B cell (primary cell): ENCODE data around the gene IL11. TPM values are rescaled to one million over a fixed set of nuclear protein-coding genes. Genes with fewer than 3 reads are reported as not detected.

Experiments used
- ATAC-seq: fragments of 200-7000 bp; cut with Tn5 transposase; one replicate; pipeline ENCODE4 v1.10.0; 2021; ENCODE audit warnings: low read depth, mild to moderate bottlenecking, moderate number of reproducible peaks, moderate library complexity
- CTCF ChIA-PET: fragments of 350-600 bp; sonication (Branson Sonifier 250); formaldehyde crosslinking; loops from one replicate; lab custom pipeline; 2021; ENCODE audit warnings: antibody characterized with exemption, inconsistent platforms; lab: Charles Lee
- POLR2A ChIA-PET: fragments of 350-600 bp; sonication (Branson Sonifier 250); formaldehyde crosslinking; loops from one replicate; lab custom pipeline; 2021; ENCODE audit warnings: antibody characterized with exemption; lab: Charles Lee
- DNase-seq: peaks from one replicate; pipeline ENCODE4 v3.0.0; 2013
- H2AFZ ChIP-seq: 2 replicates; pipeline ENCODE4 v1.6.1; 2012; ENCODE audit warnings: mild to moderate bottlenecking, low read depth, low read length; ENCODE audit not compliant: insufficient read depth, poor library complexity, severe bottlenecking
- H3K27ac ChIP-seq, 2 donors: 1 replicate in 1 of 2; 2 replicates in 1 of 2; pipeline ENCODE4 v1.5.1; 2012 to 2013; ENCODE audit warnings: low read length in 2 of 2, mild to moderate bottlenecking in 2 of 2, moderate library complexity in 1 of 2
- H3K27me3 ChIP-seq, 4 experiments: fragments of 200-600 bp in 1 of 4; sonication (generic) in 1 of 4; replicated peaks in 1 of 4; 1 replicate in 2 of 4; 2 replicates in 2 of 4; pipeline versions ENCODE4 v1.6.1 to v1.7.0; 2013 to 2016; ENCODE audit warnings: low read length in 3 of 4, mild to moderate bottlenecking in 2 of 4, mixed read lengths in 1 of 4, moderate library complexity in 1 of 4; ENCODE audit not compliant: insufficient read depth in 4 of 4, control insufficient read depth in 3 of 4; ENCODE audit errors: control extremely low read depth in 1 of 4
- H3K36me3 ChIP-seq, 2 experiments: replicated peaks in 1 of 2; 1 replicate in 1 of 2; 2 replicates in 1 of 2; pipeline versions ENCODE4 v1.6.1 to v1.7.1; 2013; ENCODE audit warnings: low read length in 1 of 2; ENCODE audit not compliant: insufficient read depth in 2 of 2, control insufficient read depth in 1 of 2; ENCODE audit errors: control extremely low read depth in 1 of 2, extremely low read depth in 1 of 2
- H3K4me1 ChIP-seq, 2 donors: fragments of 200-600 bp in 1 of 2; sonication (generic) in 1 of 2; 1 replicate in 1 of 2; 2 replicates in 1 of 2; pipeline versions ENCODE4 v1.5.1 to v1.6.1; 2013 to 2017; ENCODE audit warnings: low read length in 2 of 2; ENCODE audit not compliant: control insufficient read depth in 2 of 2, insufficient read depth in 2 of 2
- H3K4me2 ChIP-seq: replicated peaks from 2 replicates; pipeline ENCODE3; 2012; ENCODE audit warnings: mild to moderate bottlenecking, low read depth, low read length; ENCODE audit not compliant: poor library complexity, severe bottlenecking
- H3K4me3 ChIP-seq, 5 experiments: fragments of 200-600 bp in 1 of 5; sonication (generic) in 1 of 5; 1 replicate in 3 of 5; 2 replicates in 2 of 5; pipeline versions ENCODE4 v1.5.1 to v1.7.0; 2011 to 2016; ENCODE audit warnings: low read length in 4 of 5, mild to moderate bottlenecking in 4 of 5, low read depth in 2 of 5, control low read depth in 1 of 5, moderate library complexity in 1 of 5; ENCODE audit not compliant: insufficient read depth in 1 of 5; ENCODE audit errors: control extremely low read depth in 1 of 5, extremely low read depth in 1 of 5
- H3K79me2 ChIP-seq: fragments of 200-600 bp; sonication (generic); one replicate; pipeline ENCODE4 v1.6.0; 2016; ENCODE audit warnings: low read length; ENCODE audit not compliant: control insufficient read depth, insufficient read depth
- H3K9ac ChIP-seq: fragments of 200-600 bp; sonication (generic); 2 replicates; pipeline ENCODE4 v1.6.1; 2017; ENCODE audit warnings: mild to moderate bottlenecking, low read length, moderate library complexity
- H3K9me3 ChIP-seq, 3 donors: one replicate each; pipeline versions ENCODE4 v1.6.1 to v1.7.1; 2013; ENCODE audit warnings: low read length in 2 of 3; ENCODE audit not compliant: control insufficient read depth in 2 of 3, insufficient read depth in 1 of 3; ENCODE audit errors: control extremely low read depth in 1 of 3
- H4K20me1 ChIP-seq: 2 replicates; pipeline ENCODE4 v1.6.0; 2012; ENCODE audit warnings: mild to moderate bottlenecking, low read length; ENCODE audit not compliant: insufficient read depth, control insufficient read depth, poor library complexity, severe bottlenecking
- H3K27ac Mint-ChIP-seq: one replicate; pipeline ENCODE4 v1.8.0; 2021; ENCODE audit warnings: mixed read lengths
- H3K27me3 Mint-ChIP-seq: one replicate; pipeline ENCODE4 v1.8.0; 2021; ENCODE audit warnings: mixed read lengths
- H3K4me1 Mint-ChIP-seq: one replicate; pipeline ENCODE4 v1.8.0; 2021; ENCODE audit warnings: mixed read lengths
- H3K4me3 Mint-ChIP-seq: one replicate; pipeline ENCODE4 v1.8.0; 2021; ENCODE audit warnings: mixed read lengths
- H3K9me3 Mint-ChIP-seq: one replicate; pipeline ENCODE4 v1.8.0; 2022; ENCODE audit warnings: mixed read lengths; ENCODE audit not compliant: insufficient read depth
- EZH2 ChIP-seq: IDR thresholded peaks from 2 replicates; pipeline ENCODE4 v1.6.1; 2012; ENCODE audit warnings: borderline replicate concordance, low read depth, mild to moderate bottlenecking, moderate library complexity, low read length; ENCODE audit not compliant: insufficient read depth, poor library complexity, severe bottlenecking
- WGBS: methylation state at CpG from one replicate; pipeline ENCODE4 v1.1.5; 2013; ENCODE audit warnings: missing lambda C conversion rate; ENCODE audit not compliant: insufficient coverage; 5-methylcytosine and 5-hydroxymethylcytosine counted together
- intact Hi-C: fragments of 100-400 bp; cut with micrococcal nuclease; formaldehyde crosslinking; loops from one replicate; pipeline ENCODE4 v1.10.0; 2022
- polyA plus RNA-seq: library from polyadenylated mRNA; depleted of rRNA; stranded (reverse); fragments of >200 nt; gene quantifications from 2 replicates; pipeline ENCODE4 v1.2.3, GENCODE V29; 2012
- total RNA-seq, 2 donors: library from RNA; stranded (reverse); fragments of 120-200 nt in 1 of 2; gene quantifications; 1 replicate in 1 of 2; 2 replicates in 1 of 2; pipeline versions ENCODE4 v1.2.3 to v1.2.4, GENCODE V29; 2013 to 2022
- TF ChIP-seq, protein P1 (sequence below): fragments of 200-600 bp; IDR thresholded peaks from one replicate; pipeline ENCODE4 v1.8.0; 2022; ENCODE audit warnings: antibody characterized with exemption, mild to moderate bottlenecking

Gene IL11
- total and polyA plus RNA-seq, 2 donors (not counting 1 experiment from before 2014, with no cell fraction given): not detected

GRCh38 chr19:55362174-55362989, 7.9 kb downstream of the IL11 start:
- intact Hi-C loops: no loop called here
- H3K27me3 Mint-ChIP-seq: peaks cover 11% of the 10 kb centered on the region
- CTCF ChIA-PET: no interaction called here

DNA sequence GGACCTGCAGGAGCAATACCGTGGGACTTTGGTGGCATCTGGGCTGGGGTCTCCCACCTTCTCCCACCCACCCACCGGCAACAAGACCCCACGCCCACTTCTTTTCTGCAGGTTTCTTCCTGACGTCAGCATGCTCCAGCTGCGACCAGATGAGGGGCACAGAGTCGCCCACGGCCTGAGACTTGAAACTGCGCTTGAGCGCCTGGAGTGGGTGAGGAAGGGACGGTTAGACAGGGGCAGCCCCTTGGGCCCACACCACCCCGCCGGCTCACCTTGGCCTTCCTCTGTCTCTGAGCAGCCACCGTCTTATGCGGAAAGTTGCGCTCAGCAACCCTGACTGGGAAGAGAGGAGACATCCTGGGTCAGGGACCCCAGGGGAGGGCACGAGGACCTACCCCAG, 9.4 kb downstream of the IL11 start:
- Histone ChIP-seq H3K4me3 (no peak overlapping the region), H2AFZ (no peak overlapping the region), H3K27ac (no peak overlapping the region), H3K9me3 (peaks cover 0 to 3% (median 0%) of the 10 kb centered on the region in 3 donors), H3K9ac (no peak overlapping the region), H4K20me1 (no peaks in the 10 kb centered on the region), H3K4me1 (no peaks in the 10 kb centered on the region), H3K4me2 (no peak overlapping the region), H3K27me3 (peaks cover 0 to 10% (median 3%) of the 10 kb centered on the region in 4 experiments), H3K36me3 (no peaks in the 10 kb centered on the region), H3K79me2 (no peaks in the 10 kb centered on the region)
- Mint-ChIP-seq H3K4me3 (no peak overlapping the region), H3K9me3 (no peaks in the 10 kb centered on the region), H3K4me1 (no peaks in the 10 kb centered on the region), H3K27ac (no peak overlapping the region), H3K27me3 (peaks cover 14% of the 10 kb centered on the region)
- no peak for ATAC-seq
- WGBS: 86% methylated on average over 14 of the region's 16 CpGs
- ChIA-PET POLR2A (no interaction called here), CTCF (no interaction called here)
- intact Hi-C loops: no loop called here
- TF ChIP-seq, protein P1, sequence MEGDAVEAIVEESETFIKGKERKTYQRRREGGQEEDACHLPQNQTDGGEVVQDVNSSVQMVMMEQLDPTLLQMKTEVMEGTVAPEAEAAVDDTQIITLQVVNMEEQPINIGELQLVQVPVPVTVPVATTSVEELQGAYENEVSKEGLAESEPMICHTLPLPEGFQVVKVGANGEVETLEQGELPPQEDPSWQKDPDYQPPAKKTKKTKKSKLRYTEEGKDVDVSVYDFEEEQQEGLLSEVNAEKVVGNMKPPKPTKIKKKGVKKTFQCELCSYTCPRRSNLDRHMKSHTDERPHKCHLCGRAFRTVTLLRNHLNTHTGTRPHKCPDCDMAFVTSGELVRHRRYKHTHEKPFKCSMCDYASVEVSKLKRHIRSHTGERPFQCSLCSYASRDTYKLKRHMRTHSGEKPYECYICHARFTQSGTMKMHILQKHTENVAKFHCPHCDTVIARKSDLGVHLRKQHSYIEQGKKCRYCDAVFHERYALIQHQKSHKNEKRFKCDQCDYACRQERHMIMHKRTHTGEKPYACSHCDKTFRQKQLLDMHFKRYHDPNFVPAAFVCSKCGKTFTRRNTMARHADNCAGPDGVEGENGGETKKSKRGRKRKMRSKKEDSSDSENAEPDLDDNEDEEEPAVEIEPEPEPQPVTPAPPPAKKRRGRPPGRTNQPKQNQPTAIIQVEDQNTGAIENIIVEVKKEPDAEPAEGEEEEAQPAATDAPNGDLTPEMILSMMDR: no peak
- TF ChIP-seq EZH2: no peak
- DNase-seq: no peak

More at GRCh38 chr19:55362174-55362989, 7.9 kb downstream of the IL11 start:
- ATAC-seq: no peak
- Histone ChIP-seq H3K27ac (no peak overlapping the region), H4K20me1 (no peaks in the 10 kb centered on the region), H2AFZ (no peak overlapping the region), H3K79me2 (no peaks in the 10 kb centered on the region), H3K4me1 (no peaks in the 10 kb centered on the region), H3K4me3 (no peak overlapping the region), H3K9me3 (no peaks in the 10 kb centered on the region), H3K27me3 (peaks cover 0 to 10% (median under 1%) of the 10 kb centered on the region in 4 experiments), H3K9ac (no peak overlapping the region), H3K36me3 (no peaks in the 10 kb centered on the region), H3K4me2 (no peak overlapping the region)
- H3K4me3 Mint-ChIP-seq: no peak overlapping the region
- H3K9me3 Mint-ChIP-seq: no peaks in the 10 kb centered on the region
- POLR2A ChIA-PET: no interaction called here
- no peak for DNase-seq
- H3K27ac Mint-ChIP-seq: no peak overlapping the region
- no peak for TF ChIP-seq EZH2
- TF ChIP-seq, protein P1: no peak
- 91% methylated on average over 37 of the region's 38 CpGs for WGBS
- no peaks in the 10 kb centered on the region for H3K4me1 Mint-ChIP-seq
